Trophoblast cell (in vitro differentiated cells and primary cell): ENCODE measurements around the gene POLN.

ENCODE experiments used
- DNase-seq, 2 donors: peaks; one replicate each; pipeline ENCODE4 v3.0.0-alpha.2; 2016
- H2AFZ ChIP-seq: 2 replicates; pipeline ENCODE4 v1.6.1; 2013; ENCODE audit warnings: low read length, moderate library complexity, mild to moderate bottlenecking; ENCODE audit not compliant: insufficient read depth, poor library complexity
- H2AK5ac ChIP-seq: 2 replicates; pipeline ENCODE4 v1.6.1; 2013; ENCODE audit warnings: mild to moderate bottlenecking, low read length
- H2BK120ac ChIP-seq: 2 replicates; pipeline ENCODE4 v1.6.1; 2013; ENCODE audit warnings: low read length, mild to moderate bottlenecking, moderate library complexity; ENCODE audit not compliant: insufficient read depth, poor library complexity
- H2BK12ac ChIP-seq: 2 replicates; pipeline ENCODE4 v1.6.1; 2013; ENCODE audit warnings: mild to moderate bottlenecking, low read length, moderate library complexity
- H2BK5ac ChIP-seq: 2 replicates; pipeline ENCODE4 v1.6.1; 2013; ENCODE audit warnings: low read length, low read depth, moderate library complexity, mild to moderate bottlenecking; ENCODE audit not compliant: poor library complexity
- H3K14ac ChIP-seq: 2 replicates; pipeline ENCODE4 v1.6.1; 2013; ENCODE audit warnings: mild to moderate bottlenecking, low read length
- H3K18ac ChIP-seq: 2 replicates; pipeline ENCODE4 v1.6.1; 2013; ENCODE audit warnings: mild to moderate bottlenecking, low read length
- H3K23ac ChIP-seq: 2 replicates; pipeline ENCODE4 v1.6.1; 2013; ENCODE audit warnings: low read length
- H3K27ac ChIP-seq: 2 replicates; pipeline ENCODE4 v1.5.1; 2013; ENCODE audit warnings: low read depth, mild to moderate bottlenecking, inconsistent platforms, low read length, moderate library complexity
- H3K27me3 ChIP-seq: 2 replicates; pipeline ENCODE4 v1.6.1; 2013; ENCODE audit warnings: inconsistent platforms, mild to moderate bottlenecking, low read length, moderate library complexity; ENCODE audit not compliant: insufficient read depth
- H3K36me3 ChIP-seq, 2 experiments: 1 replicate in 1 of 2; 2 replicates in 1 of 2; pipeline ENCODE4 v1.6.1; 2013; ENCODE audit warnings: low read length in 2 of 2, mild to moderate bottlenecking in 2 of 2, moderate library complexity in 1 of 2; ENCODE audit not compliant: insufficient read depth in 2 of 2, control insufficient read depth in 1 of 2
- H3K4ac ChIP-seq: 2 replicates; pipeline ENCODE4 v1.6.1; 2013; ENCODE audit warnings: low read depth, mild to moderate bottlenecking, low read length, moderate library complexity
- H3K4me1 ChIP-seq, 2 experiments: 1 replicate in 1 of 2; 2 replicates in 1 of 2; pipeline ENCODE4 v1.6.1; 2013; ENCODE audit warnings: low read length in 2 of 2, mild to moderate bottlenecking in 2 of 2, moderate library complexity in 1 of 2; ENCODE audit not compliant: insufficient read depth in 2 of 2, control insufficient read depth in 1 of 2
- H3K4me2 ChIP-seq: 2 replicates; pipeline ENCODE4 v1.6.1; 2013; ENCODE audit warnings: inconsistent platforms, mild to moderate bottlenecking, low read length, moderate library complexity
- H3K4me3 ChIP-seq: 2 replicates; pipeline ENCODE4 v1.5.1; 2013; ENCODE audit warnings: mild to moderate bottlenecking, low read depth, low read length, inconsistent platforms
- H3K79me1 ChIP-seq: one replicate; pipeline ENCODE4 v1.6.1; 2013; ENCODE audit warnings: low read length
- H3K79me2 ChIP-seq: 2 replicates; pipeline ENCODE4 v1.6.1; 2013; ENCODE audit warnings: low read length, mild to moderate bottlenecking; ENCODE audit not compliant: control insufficient read depth, insufficient read depth, poor library complexity
- H3K9ac ChIP-seq: 2 replicates; pipeline ENCODE4 v1.6.1; 2013; ENCODE audit warnings: mild to moderate bottlenecking, low read length
- H3K9me3 ChIP-seq: 2 replicates; pipeline ENCODE4 v1.6.1; 2013; ENCODE audit warnings: low read depth, mild to moderate bottlenecking, control low read depth, inconsistent platforms, low read length; ENCODE audit not compliant: insufficient read depth
- H4K12ac ChIP-seq: 2 replicates; pipeline ENCODE4 v1.6.1; 2013; ENCODE audit warnings: low read depth, mild to moderate bottlenecking, low read length, moderate library complexity
- H4K8ac ChIP-seq: 2 replicates; pipeline ENCODE4 v1.6.1; 2013; ENCODE audit warnings: low read depth, mild to moderate bottlenecking, low read length, moderate library complexity
- H4K91ac ChIP-seq: one replicate; pipeline ENCODE4 v1.6.1; 2013; ENCODE audit warnings: low read depth, mild to moderate bottlenecking, low read length, moderate library complexity
- whole genome bisulfite sequencing: extraction: QIAGEN DNeasy Blood & Tissue Kit; methylation state at CpG from one replicate; pipeline ENCODE4 v1.1.7; 2013; ENCODE audit warnings: missing lambda C conversion rate; ENCODE audit not compliant: insufficient read length, insufficient coverage; ENCODE audit errors: extremely low coverage; 5-methylcytosine and 5-hydroxymethylcytosine counted together

Gene POLN

DNA sequence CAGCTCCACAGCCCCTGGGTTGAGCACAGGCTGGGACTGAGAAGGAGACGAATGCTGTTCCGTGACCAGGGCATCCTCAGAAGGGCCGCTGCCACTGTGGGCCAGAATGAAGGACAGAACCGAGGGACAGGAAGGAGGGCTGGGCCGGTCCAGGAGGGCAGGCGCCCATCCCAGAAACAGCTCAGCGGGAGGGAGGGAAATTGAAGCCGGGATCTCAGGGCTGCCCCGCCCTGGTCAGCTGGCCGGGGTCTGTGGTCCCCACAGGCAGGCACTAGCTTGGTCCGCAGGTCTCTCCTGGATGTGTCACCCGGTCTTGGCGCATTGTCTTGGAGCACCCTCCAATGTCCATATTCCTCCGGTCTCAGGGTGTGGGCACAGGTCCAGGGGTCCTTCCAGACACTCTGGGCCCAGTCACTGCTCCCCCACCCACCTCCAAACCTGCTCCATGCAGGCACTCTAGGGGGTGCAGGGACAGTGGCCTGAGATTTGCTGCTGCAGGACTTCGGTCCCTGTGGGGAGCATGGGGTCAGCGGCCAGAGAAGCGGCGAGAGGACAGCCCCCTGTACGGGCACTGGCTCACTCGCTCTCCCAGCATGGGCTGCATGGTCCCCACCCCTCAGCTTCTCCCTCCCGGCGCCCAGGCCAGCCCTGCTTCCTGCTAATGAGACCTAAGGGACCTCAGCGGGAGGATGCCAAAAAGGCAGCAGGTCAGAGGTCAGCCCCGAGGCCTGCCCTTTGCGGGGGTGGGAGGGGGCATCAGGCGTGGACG lies 43.9 kb upstream of the POLN start:
- H3K27ac ChIP-seq, result no peak overlapping the region
- H4K8ac ChIP-seq, result no peak overlapping the region
- H3K9ac ChIP-seq, result no peak overlapping the region
- H4K12ac ChIP-seq, result no peak overlapping the region
- H3K79me1 ChIP-seq, result no peaks in the 10 kb centered on the region
- WGBS, result no CpG with 5 or more reads among the region's 27 CpGs
- no peak overlapping the region for H2BK12ac ChIP-seq
- H3K4me1 ChIP-seq, result peaks cover 0 to 4% of the 10 kb centered on the region in 2 experiments
- H3K36me3 ChIP-seq, result no peaks in the 10 kb centered on the region
- H3K4me2 ChIP-seq, result no peak overlapping the region
- H2BK5ac ChIP-seq, result no peak overlapping the region
- no peak for DNase-seq
- no peak overlapping the region for H3K4ac ChIP-seq
- no peak overlapping the region for H2BK120ac ChIP-seq
- no peak overlapping the region for H3K4me3 ChIP-seq
- no peaks in the 10 kb centered on the region for H3K9me3 ChIP-seq
- H3K27me3 ChIP-seq, result no peaks in the 10 kb centered on the region
- no peak overlapping the region for H3K23ac ChIP-seq
- H2AFZ ChIP-seq, result no peak overlapping the region
- H3K79me2 ChIP-seq, result no peaks in the 10 kb centered on the region
- no peak overlapping the region for H3K18ac ChIP-seq
- no peak overlapping the region for H4K91ac ChIP-seq
- H3K14ac ChIP-seq, result no peak overlapping the region
- H2AK5ac ChIP-seq, result no peak overlapping the region

GRCh38 chr4:2284934-2285612 lies 43.2 kb upstream of the POLN start:
- Histone ChIP-seq H2BK12ac (no peak overlapping the region), H3K36me3 (no peaks in the 10 kb centered on the region), H3K23ac (no peak overlapping the region), H3K27ac (no peak overlapping the region), H3K18ac (no peak overlapping the region), H2AFZ (no peak overlapping the region), H3K4ac (no peak overlapping the region), H3K79me1 (no peaks in the 10 kb centered on the region), H2BK120ac (no peak overlapping the region), H3K4me3 (no peak overlapping the region), H2BK5ac (no peak overlapping the region), H4K12ac (no peak overlapping the region), H3K9me3 (no peaks in the 10 kb centered on the region), H2AK5ac (no peak overlapping the region), H3K79me2 (no peaks in the 10 kb centered on the region), H3K4me1 (peaks cover 0 to 4% of the 10 kb centered on the region in 2 experiments), H4K91ac (no peak overlapping the region), H3K9ac (no peak overlapping the region), H3K14ac (no peak overlapping the region), H3K4me2 (no peak overlapping the region), H4K8ac (no peak overlapping the region), H3K27me3 (no peaks in the 10 kb centered on the region)
- no peak for DNase-seq
- no CpG with 5 or more reads among the region's 15 CpGs for WGBS

DNA sequence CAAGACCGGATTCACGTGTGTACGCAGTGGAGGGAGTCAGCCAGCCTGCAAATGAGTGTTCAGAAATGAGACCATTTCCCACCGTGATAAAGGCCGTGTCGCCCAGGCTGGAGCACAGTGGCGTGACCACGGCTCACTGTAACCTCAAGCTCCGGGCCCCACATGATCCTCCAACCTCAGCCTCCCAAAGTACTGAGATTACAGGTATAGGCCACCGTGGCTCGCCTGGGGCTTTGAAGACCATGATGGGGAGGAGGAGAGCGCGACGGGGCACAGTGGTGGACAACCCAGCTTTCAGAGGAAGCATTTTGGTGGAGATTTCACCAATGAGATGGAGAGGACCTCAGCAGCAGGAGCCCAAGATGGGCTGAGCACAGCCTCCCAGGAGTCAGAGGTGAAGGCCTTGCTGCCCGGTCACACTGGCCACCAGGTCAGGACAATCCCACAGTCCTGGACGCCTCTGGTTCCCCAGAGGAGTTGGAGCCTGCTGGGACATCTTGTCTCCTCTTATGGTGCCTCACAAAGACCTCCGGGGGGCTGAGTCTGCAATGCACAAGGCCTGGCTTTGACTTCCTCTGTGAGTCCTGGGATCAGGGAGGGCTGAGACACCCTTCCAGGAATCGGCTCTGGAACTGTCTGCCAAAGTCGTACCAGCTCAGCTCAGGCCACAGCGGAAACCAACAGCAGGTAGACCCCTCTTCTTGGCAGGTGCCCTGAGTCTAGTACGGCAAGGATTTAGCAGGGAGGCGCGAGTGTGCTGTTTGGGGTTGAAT lies 42.4 kb upstream of the POLN start:
- DNase-seq, result no peak
- Histone ChIP-seq H3K79me2 (no peaks in the 10 kb centered on the region), H2BK12ac (no peak overlapping the region), H3K9ac (no peak overlapping the region), H3K4me3 (no peak overlapping the region), H3K18ac (no peak overlapping the region), H2BK120ac (no peak overlapping the region), H2BK5ac (no peak overlapping the region), H3K4me1 (peaks cover 0 to 4% of the 10 kb centered on the region in 2 experiments), H3K4me2 (no peak overlapping the region), H2AK5ac (no peak overlapping the region), H3K36me3 (no peaks in the 10 kb centered on the region), H3K23ac (no peak overlapping the region), H4K8ac (no peak overlapping the region), H4K12ac (no peak overlapping the region), H3K27ac (no peak overlapping the region), H2AFZ (no peak overlapping the region), H3K9me3 (no peaks in the 10 kb centered on the region), H3K14ac (no peak overlapping the region), H3K4ac (no peak overlapping the region), H3K79me1 (no peaks in the 10 kb centered on the region), H4K91ac (no peak overlapping the region), H3K27me3 (no peaks in the 10 kb centered on the region)
- WGBS, result no CpG with 5 or more reads among the region's 23 CpGs

- no peak overlapping the region for H3K4me2 ChIP-seq
- no peak for DNase-seq
- H3K36me3 ChIP-seq, result no peaks in the 10 kb centered on the region
- H3K23ac ChIP-seq, result no peak overlapping the region
- H3K9ac ChIP-seq, result no peak overlapping the region
- no peak overlapping the region for H3K14ac ChIP-seq
- no peak overlapping the region for H3K4ac ChIP-seq
- no peaks in the 10 kb centered on the region for H3K79me2 ChIP-seq
- no peak overlapping the region for H4K91ac ChIP-seq
- H4K12ac ChIP-seq, result no peak overlapping the region
- peaks cover 0 to 4% of the 10 kb centered on the region in 2 experiments for H3K4me1 ChIP-seq
- H4K8ac ChIP-seq, result no peak overlapping the region
- H2BK12ac ChIP-seq, result no peak overlapping the region
- no peak overlapping the region for H2BK120ac ChIP-seq
- H3K27ac ChIP-seq, result no peak overlapping the region
- no peak overlapping the region for H3K18ac ChIP-seq
- H3K4me3 ChIP-seq, result no peak overlapping the region
- H2AK5ac ChIP-seq, result no peak overlapping the region
- WGBS, result 100% methylated on average over 2 of the region's 3 CpGs
- H2BK5ac ChIP-seq, result no peak overlapping the region
- no peaks in the 10 kb centered on the region for H3K9me3 ChIP-seq
- H3K79me1 ChIP-seq, result no peaks in the 10 kb centered on the region
- no peaks in the 10 kb centered on the region for H3K27me3 ChIP-seq
- H2AFZ ChIP-seq, result no peak overlapping the region
These were observed 41.3 kb upstream of the POLN start for GRCh38 chr4:2283199-2283711.
